ENCODE results near the gene PTTG1IP. TPM values are rescaled to one million over a fixed set of nuclear protein-coding genes. Genes with fewer than 3 reads are reported as not detected.

Gene PTTG1IP
- polyA plus RNA-seq, 1 donor (not counting 4 experiments of a cell fraction or from before 2014, with no cell fraction given) = 132 TPM

GRCh38 chr21:44911068-44911383 is 37.5 kb upstream of the PTTG1IP start:
- TF ChIP-seq CTCF (optimal IDR thresholded peaks at IDR 0.05 in 1 of 3, IDR thresholded peaks at IDR 0.05 in 1 of 3, conservative IDR thresholded peaks at IDR 0.05 in 1 of 3; ENCODE audit: extremely low read depth in 1 of 3, insufficient read depth in 2 of 3, low read length in 3 of 3) (no peak), EZH2 (IDR thresholded peaks at IDR 0.05; ENCODE audit: low read length) (no peak)
- Histone ChIP-seq H2AFZ (ENCODE audit: control insufficient read depth, low read length) (no peak overlapping the region), H3K4me3 (ENCODE audit: control insufficient read depth in 2 of 3, extremely low read depth in 1 of 3, insufficient read depth in 2 of 3, low read depth in 1 of 3, low read length in 3 of 3) (no peak overlapping the region), H3K27ac (ENCODE audit: control insufficient read depth, insufficient read depth, low read length) (no peak overlapping the region), H3K79me2 (ENCODE audit: control insufficient read depth, insufficient read depth, low read length) (no peaks in the 10 kb centered on the region), H4K20me1 (ENCODE audit: control insufficient read depth, extremely low read depth, insufficient read depth, low read length) (no peaks in the 10 kb centered on the region), H3K4me2 (ENCODE audit: control insufficient read depth, extremely low read depth, insufficient read depth, low read depth, low read length) (peak overlapping the region; percentile 46), H3K36me3 (ENCODE audit: control insufficient read depth in 2 of 2, extremely low read depth in 1 of 2, insufficient read depth in 2 of 2, low read length in 2 of 2) (no peaks in the 10 kb centered on the region), H3K9ac (ENCODE audit: control insufficient read depth, extremely low read depth, insufficient read depth, low read length) (peak overlapping the region; percentile 6), H3K9me1 (ENCODE audit: control insufficient read depth, extremely low read depth, insufficient read depth, low read length) (no peaks in the 10 kb centered on the region), H3K9me3 (ENCODE audit: control insufficient read depth, low read depth, low read length) (no peaks in the 10 kb centered on the region), H3K27me3 (ENCODE audit: control insufficient read depth, extremely low read depth, insufficient read depth, low read length) (peaks cover 29% of the 10 kb centered on the region), H3K4me1 (ENCODE audit: control insufficient read depth, extremely low read depth, insufficient read depth, low read length) (peaks cover 24% of the 10 kb centered on the region)
- DNase-seq (ENCODE audit: low read depth, low spot score) (no peak), FAIRE-seq (no peak)
- dilution Hi-C loops (cut with MboI; ENCODE audit: extremely low pct_ligation_motif_present, low sequenced_read_pairs) = no loop called here

DNA sequence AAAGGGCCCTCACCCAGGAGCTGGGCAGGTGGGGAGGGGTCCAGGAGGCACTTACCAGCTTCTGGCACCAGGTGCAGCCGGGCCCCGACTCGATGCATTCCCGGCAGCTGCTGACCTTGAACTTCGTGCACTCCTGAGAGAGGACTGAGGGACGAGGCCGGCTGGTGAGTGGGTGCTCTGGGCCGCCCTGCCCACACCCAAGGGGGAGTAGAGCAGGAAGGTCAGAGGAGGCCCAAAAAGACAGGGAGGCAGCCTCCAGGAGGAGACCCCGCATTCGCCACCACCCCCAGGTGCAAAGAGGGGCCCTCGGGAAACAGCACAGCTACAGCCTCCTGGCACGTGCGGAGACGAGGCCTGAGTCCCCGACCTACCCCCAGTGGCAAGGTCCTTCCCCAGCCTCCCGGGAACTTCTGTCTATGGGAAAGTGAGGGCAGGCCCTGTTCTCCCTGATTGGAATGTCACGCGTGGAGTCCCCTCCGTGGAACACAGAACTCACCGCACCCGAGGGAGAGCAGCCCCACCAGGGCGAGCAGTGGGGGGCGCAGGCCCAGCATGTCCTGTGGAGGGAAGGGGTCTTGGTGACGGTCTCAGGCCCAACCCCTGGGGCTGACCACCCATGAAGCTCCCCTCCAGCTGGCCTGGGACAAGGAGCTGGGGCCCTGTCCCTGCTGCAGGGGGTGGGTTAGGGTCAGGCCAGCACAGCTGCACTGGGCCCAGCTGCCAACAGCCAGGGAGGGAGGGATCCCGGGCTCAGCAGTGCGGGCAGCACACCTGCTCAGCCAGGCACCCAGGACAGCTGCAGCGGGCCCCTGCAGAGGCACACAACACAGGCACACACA is 37.0 kb upstream of the PTTG1IP start:
- Histone ChIP-seq H3K9me3 (ENCODE audit: control insufficient read depth, low read depth, low read length) (no peaks in the 10 kb centered on the region), H2AFZ (ENCODE audit: control insufficient read depth, low read length) (no peak overlapping the region), H4K20me1 (ENCODE audit: control insufficient read depth, extremely low read depth, insufficient read depth, low read length) (no peaks in the 10 kb centered on the region), H3K4me1 (ENCODE audit: control insufficient read depth, extremely low read depth, insufficient read depth, low read length) (peaks cover 24% of the 10 kb centered on the region), H3K79me2 (ENCODE audit: control insufficient read depth, insufficient read depth, low read length) (no peaks in the 10 kb centered on the region), H3K27me3 (ENCODE audit: control insufficient read depth, extremely low read depth, insufficient read depth, low read length) (peaks cover 29% of the 10 kb centered on the region), H3K4me3 (ENCODE audit: control insufficient read depth in 2 of 3, extremely low read depth in 1 of 3, insufficient read depth in 2 of 3, low read depth in 1 of 3, low read length in 3 of 3) (no peak overlapping the region), H3K36me3 (ENCODE audit: control insufficient read depth in 2 of 2, extremely low read depth in 1 of 2, insufficient read depth in 2 of 2, low read length in 2 of 2) (no peaks in the 10 kb centered on the region), H3K9me1 (ENCODE audit: control insufficient read depth, extremely low read depth, insufficient read depth, low read length) (no peaks in the 10 kb centered on the region), H3K27ac (ENCODE audit: control insufficient read depth, insufficient read depth, low read length) (no peak overlapping the region), H3K9ac (ENCODE audit: control insufficient read depth, extremely low read depth, insufficient read depth, low read length) (no peak overlapping the region), H3K4me2 (ENCODE audit: control insufficient read depth, extremely low read depth, insufficient read depth, low read depth, low read length) (no peak overlapping the region)
- TF ChIP-seq CTCF (optimal IDR thresholded peaks at IDR 0.05 in 1 of 3, IDR thresholded peaks at IDR 0.05 in 1 of 3, conservative IDR thresholded peaks at IDR 0.05 in 1 of 3; ENCODE audit: extremely low read depth in 1 of 3, insufficient read depth in 2 of 3, low read length in 3 of 3) (no peak), EZH2 (IDR thresholded peaks at IDR 0.05; ENCODE audit: low read length) (no peak)
- dilution Hi-C loops (cut with MboI; ENCODE audit: extremely low pct_ligation_motif_present, low sequenced_read_pairs) = no loop called here
- FAIRE-seq = no peak
- no peak for DNase-seq (ENCODE audit: low read depth, low spot score)
